ENCODE results near the gene CYB5R3.

CYB5R3 gene

DNA sequence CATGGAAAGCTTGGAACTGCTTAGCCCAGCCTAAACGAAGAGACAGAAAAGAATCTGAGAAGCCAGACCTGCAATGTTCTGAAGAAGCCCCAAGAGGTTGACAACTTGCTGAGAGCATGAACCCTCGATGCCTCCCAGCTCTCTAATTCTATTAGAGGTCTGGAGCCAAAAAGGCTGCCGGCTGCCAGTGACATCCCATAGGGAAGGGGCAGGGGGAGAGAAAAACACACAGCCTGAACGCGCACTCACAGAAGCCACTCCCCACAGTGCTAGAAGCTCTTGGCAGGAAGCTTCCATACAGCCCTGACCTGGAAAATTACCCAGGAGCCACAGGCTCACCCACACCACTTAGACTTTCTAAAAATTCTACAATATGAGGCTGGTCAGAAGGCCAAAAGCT is 52.9 kb downstream of the CYB5R3 start:
- no peak for DNase-seq (ENCODE audit: low read depth)
- TF ChIP-seq, protein P1, sequence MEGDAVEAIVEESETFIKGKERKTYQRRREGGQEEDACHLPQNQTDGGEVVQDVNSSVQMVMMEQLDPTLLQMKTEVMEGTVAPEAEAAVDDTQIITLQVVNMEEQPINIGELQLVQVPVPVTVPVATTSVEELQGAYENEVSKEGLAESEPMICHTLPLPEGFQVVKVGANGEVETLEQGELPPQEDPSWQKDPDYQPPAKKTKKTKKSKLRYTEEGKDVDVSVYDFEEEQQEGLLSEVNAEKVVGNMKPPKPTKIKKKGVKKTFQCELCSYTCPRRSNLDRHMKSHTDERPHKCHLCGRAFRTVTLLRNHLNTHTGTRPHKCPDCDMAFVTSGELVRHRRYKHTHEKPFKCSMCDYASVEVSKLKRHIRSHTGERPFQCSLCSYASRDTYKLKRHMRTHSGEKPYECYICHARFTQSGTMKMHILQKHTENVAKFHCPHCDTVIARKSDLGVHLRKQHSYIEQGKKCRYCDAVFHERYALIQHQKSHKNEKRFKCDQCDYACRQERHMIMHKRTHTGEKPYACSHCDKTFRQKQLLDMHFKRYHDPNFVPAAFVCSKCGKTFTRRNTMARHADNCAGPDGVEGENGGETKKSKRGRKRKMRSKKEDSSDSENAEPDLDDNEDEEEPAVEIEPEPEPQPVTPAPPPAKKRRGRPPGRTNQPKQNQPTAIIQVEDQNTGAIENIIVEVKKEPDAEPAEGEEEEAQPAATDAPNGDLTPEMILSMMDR (conservative IDR thresholded peaks at IDR 0.05; ENCODE audit: low read depth, low read length): no peak
- no peak overlapping the region for H3K4me3 ChIP-seq (ENCODE audit: low read length)

DNA sequence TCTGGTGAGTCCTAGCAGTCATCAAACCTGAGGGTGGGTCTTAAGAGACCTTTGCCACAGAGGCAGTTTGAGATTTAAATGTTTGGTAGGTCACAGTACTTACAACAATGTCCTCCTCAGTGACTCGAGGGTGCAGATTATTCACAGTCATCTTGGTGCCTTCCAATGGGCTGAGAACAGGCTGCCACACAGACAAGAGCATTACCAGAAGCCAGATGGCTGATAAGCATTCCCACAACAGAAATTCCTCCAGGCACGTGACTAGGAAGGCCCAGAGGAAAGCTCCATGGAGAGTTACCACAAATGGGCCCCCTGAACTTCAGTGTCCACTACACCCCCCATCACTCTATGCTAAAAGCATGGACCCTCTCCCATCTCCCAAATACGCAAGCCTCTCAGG is 53.8 kb downstream of the CYB5R3 start:
- TF ChIP-seq, protein P1 (conservative IDR thresholded peaks at IDR 0.05; ENCODE audit: low read depth, low read length): no peak

DNA sequence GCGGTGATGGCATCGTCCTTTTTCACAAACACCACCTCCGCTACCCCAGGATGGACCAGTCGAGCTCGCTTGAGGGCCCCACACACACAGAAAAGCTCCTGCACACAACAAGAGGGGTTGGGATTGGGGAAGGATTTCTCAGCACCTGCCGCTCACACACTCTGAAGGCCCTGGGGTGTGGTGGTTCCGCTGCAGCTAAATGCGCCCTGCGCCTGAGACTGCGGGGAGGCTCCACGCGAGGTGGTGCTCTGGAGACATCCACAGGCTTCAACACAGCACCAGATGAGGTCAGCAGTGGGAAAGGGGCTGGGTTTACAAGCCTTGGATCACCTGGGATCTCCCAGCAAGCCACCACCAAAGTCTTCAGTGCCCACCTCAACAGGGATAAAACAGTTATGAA is 57.2 kb downstream of the CYB5R3 start:
- DNase-seq (ENCODE audit: low read depth): no peak
- TF ChIP-seq, protein P1 (conservative IDR thresholded peaks at IDR 0.05; ENCODE audit: low read depth, low read length): no peak
- no peak overlapping the region for H3K4me3 ChIP-seq (ENCODE audit: low read length)

More for the DNA sequence above, 53.8 kb downstream of the CYB5R3 start:
- DNase-seq (ENCODE audit: low read depth): no peak
- no peak overlapping the region for H3K4me3 ChIP-seq (ENCODE audit: low read length)

DNA sequence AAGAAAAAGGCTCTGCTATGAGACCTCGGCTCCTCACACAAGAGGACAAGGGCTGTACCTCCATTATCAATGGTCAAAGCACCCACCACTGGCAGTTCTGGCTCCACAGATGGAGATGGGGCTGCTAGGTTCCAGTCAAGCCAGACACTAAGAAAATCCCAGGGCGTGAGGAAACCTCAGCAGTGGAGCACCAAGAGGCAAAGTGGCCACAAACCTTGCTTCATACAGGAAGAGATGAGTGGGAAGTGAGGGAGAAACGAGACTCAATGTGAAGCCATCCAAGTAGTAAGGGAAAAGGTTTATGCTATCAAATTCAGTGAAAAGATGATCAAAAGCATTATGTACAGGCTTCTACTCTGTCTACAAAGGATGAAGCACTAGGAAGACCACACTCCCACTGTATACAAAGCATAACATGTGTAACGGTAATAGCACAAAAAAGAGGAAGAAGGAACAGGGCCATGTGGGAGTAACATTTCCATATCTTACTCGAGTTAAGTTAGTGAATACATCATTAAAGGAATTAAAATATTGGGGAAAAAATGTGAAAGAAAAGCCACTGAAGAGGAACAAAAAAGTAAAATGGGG is 61.5 kb downstream of the CYB5R3 start:
- no peak overlapping the region for H3K4me3 ChIP-seq (ENCODE audit: low read length)
- TF ChIP-seq, protein P1 (conservative IDR thresholded peaks at IDR 0.05; ENCODE audit: low read depth, low read length): no peak
- DNase-seq (ENCODE audit: low read depth): no peak

DNA sequence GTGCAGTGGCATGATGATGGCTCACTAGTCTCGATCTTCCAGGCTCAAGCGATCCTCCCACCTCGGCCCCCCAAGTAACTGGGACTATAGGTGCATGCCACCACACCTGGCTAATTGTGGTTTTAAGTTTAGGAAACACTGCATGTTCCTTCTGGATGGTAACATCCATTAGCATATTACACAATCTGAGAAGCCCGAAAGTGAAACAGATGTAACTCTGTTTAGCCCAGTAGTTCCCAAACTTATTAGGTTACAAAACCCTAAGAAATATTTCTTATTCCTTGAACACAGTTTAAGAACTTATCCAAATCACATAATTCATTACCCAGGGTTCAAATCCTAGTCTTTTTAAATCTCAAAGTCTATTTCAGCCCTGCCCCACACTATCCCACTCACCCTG is 62.8 kb downstream of the CYB5R3 start:
- TF ChIP-seq, protein P1 (conservative IDR thresholded peaks at IDR 0.05; ENCODE audit: low read depth, low read length): no peak
- DNase-seq (ENCODE audit: low read depth): no peak
- H3K4me3 ChIP-seq (ENCODE audit: low read length): no peak overlapping the region

DNA sequence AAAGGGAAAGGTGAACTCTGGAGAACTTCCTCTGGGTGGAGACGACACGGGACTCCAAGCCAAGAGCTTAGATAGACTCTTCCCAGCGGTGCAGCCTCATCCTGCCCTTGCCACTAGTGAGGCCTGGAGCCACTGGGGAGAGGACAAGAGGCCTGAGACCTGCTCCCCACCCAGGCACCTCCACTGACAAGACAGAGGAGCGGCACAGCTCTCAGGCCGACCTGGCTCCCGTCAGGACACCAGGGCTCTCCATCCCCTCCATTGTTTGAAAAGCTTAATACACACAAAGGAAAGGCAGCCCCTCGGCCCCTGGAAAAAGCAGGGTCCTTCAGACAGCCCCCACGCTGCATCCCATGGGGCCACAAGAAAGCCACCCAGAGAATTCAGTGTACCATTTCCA is 64.1 kb downstream of the CYB5R3 start:
- DNase-seq (ENCODE audit: low read depth): no peak
- TF ChIP-seq, protein P1 (conservative IDR thresholded peaks at IDR 0.05; ENCODE audit: low read depth, low read length): no peak

DNA sequence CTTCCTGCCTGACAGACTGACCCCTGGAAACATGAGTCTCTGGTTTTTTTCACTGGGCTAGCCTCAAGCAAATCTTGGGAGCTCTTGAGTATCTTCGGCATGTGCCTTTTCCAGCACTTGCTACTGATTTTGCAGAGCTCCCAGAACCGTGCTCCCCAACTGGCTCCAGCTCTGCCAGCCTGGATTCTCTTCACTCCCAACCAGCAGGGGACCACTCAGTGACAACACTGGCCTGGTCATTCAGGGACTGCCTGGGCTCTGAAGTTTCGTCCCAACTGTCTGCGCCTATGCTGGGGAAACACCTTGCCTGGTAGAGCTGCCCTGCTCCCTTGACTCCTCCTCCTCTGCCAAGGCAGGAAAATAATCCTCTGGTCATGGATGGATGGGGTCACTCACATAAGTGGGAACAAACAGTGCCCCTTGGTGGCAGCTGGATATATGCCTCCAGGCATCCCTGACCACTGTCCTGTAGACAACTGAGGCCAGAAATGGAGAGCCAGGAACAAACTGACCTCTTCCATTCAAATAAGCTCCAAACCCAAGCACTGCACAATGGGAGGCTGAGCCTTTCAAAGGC is 64.7 kb downstream of the CYB5R3 start:
- no peak overlapping the region for H3K4me3 ChIP-seq (ENCODE audit: low read length)
- no peak for DNase-seq (ENCODE audit: low read depth)
- TF ChIP-seq, protein P1 (conservative IDR thresholded peaks at IDR 0.05; ENCODE audit: low read depth, low read length): no peak

More for the DNA sequence above, 64.1 kb downstream of the CYB5R3 start:
- no peak overlapping the region for H3K4me3 ChIP-seq (ENCODE audit: low read length)

Measured in retinal pigment epithelial cell (primary cell).